Measurements from ENCODE around the gene NCEH1.
"Not testable (repeated sequence)": the region's sequence is repeated elsewhere in the genome, so short reads cannot be mapped to it uniquely, and the experiment has no call there.

Gene NCEH1

GRCh38 chr3:172735014-172735413 is 24.1 kb upstream of the NCEH1 start:
- H3K9ac ChIP-seq (ENCODE audit: low read length in 2 of 2) = no peak overlapping the region
- no peaks in the 10 kb centered on the region for H3K9me3 ChIP-seq (ENCODE audit: control insufficient read depth in 2 of 2, low read length in 2 of 2)
- no peaks in the 10 kb centered on the region for H3K4me1 ChIP-seq (ENCODE audit: control insufficient read depth, insufficient read depth, low read length)

GRCh38 chr3:172726380-172726779 is 15.5 kb upstream of the NCEH1 start:
- Histone ChIP-seq H3K9ac (ENCODE audit: low read length in 2 of 2) (no peak overlapping the region), H3K4me1 (ENCODE audit: control insufficient read depth, insufficient read depth, low read length) (no peaks in the 10 kb centered on the region), H3K27me3 (ENCODE audit: control insufficient read depth in 1 of 2, insufficient read depth in 2 of 2, low read length in 2 of 2) (no peaks in the 10 kb centered on the region), H3K4me3 (ENCODE audit: low read length in 2 of 2) (no peak overlapping the region), H3K36me3 (ENCODE audit: control insufficient read depth in 2 of 2, insufficient read depth in 2 of 2, low read length in 2 of 2) (no peaks in the 10 kb centered on the region), H3K27ac (ENCODE audit: low read length) (no peak overlapping the region), H3K9me3 (ENCODE audit: control insufficient read depth in 2 of 2, low read length in 2 of 2) (no peaks in the 10 kb centered on the region)

More at GRCh38 chr3:172735014-172735413, 24.1 kb upstream of the NCEH1 start:
- Histone ChIP-seq H3K4me3 (ENCODE audit: low read length in 2 of 2) (no peak overlapping the region), H3K36me3 (ENCODE audit: control insufficient read depth in 2 of 2, insufficient read depth in 2 of 2, low read length in 2 of 2) (no peaks in the 10 kb centered on the region), H3K27me3 (ENCODE audit: control insufficient read depth in 1 of 2, insufficient read depth in 2 of 2, low read length in 2 of 2) (no peaks in the 10 kb centered on the region), H3K27ac (ENCODE audit: low read length) (no peak overlapping the region)

- H3K36me3 ChIP-seq (ENCODE audit: control insufficient read depth in 2 of 2, insufficient read depth in 2 of 2, low read length in 2 of 2); H3K9ac ChIP-seq (ENCODE audit: low read length in 2 of 2); H3K27me3 ChIP-seq (ENCODE audit: control insufficient read depth in 1 of 2, insufficient read depth in 2 of 2, low read length in 2 of 2); H3K9me3 ChIP-seq (ENCODE audit: control insufficient read depth in 2 of 2, low read length in 2 of 2); H3K4me1 ChIP-seq (ENCODE audit: control insufficient read depth, insufficient read depth, low read length); H3K27ac ChIP-seq (ENCODE audit: low read length); H3K4me3 ChIP-seq (ENCODE audit: low read length in 2 of 2): not testable (repeated sequence)
Observed at GRCh38 chr3:172722536-172723040, 11.7 kb upstream of the NCEH1 start.

- H3K4me3 ChIP-seq (ENCODE audit: low read length in 2 of 2) = no peak overlapping the region
- peaks cover 4 to 7% of the 10 kb centered on the region in 2 donors for H3K9me3 ChIP-seq (ENCODE audit: control insufficient read depth in 2 of 2, low read length in 2 of 2)
- no peaks in the 10 kb centered on the region for H3K27me3 ChIP-seq (ENCODE audit: control insufficient read depth in 1 of 2, insufficient read depth in 2 of 2, low read length in 2 of 2)
- no peaks in the 10 kb centered on the region for H3K4me1 ChIP-seq (ENCODE audit: control insufficient read depth, insufficient read depth, low read length)
- no peaks in the 10 kb centered on the region for H3K36me3 ChIP-seq (ENCODE audit: control insufficient read depth in 2 of 2, insufficient read depth in 2 of 2, low read length in 2 of 2)
- no peak overlapping the region for H3K27ac ChIP-seq (ENCODE audit: low read length)
- no peak overlapping the region for H3K9ac ChIP-seq (ENCODE audit: low read length in 2 of 2)
Observed at GRCh38 chr3:172717493-172718088, 6.7 kb upstream of the NCEH1 start.

GRCh38 chr3:172716476-172716875 is 5.6 kb upstream of the NCEH1 start:
- H3K27me3 ChIP-seq (ENCODE audit: control insufficient read depth in 1 of 2, insufficient read depth in 2 of 2, low read length in 2 of 2) = no peaks in the 10 kb centered on the region
- H3K4me3 ChIP-seq (ENCODE audit: low read length in 2 of 2) = no peak overlapping the region
- H3K36me3 ChIP-seq (ENCODE audit: control insufficient read depth in 2 of 2, insufficient read depth in 2 of 2, low read length in 2 of 2) = no peaks in the 10 kb centered on the region
- H3K9ac ChIP-seq (ENCODE audit: low read length in 2 of 2) = no peak overlapping the region
- H3K27ac ChIP-seq (ENCODE audit: low read length) = no peak overlapping the region
- peaks cover 4 to 7% of the 10 kb centered on the region in 2 donors for H3K9me3 ChIP-seq (ENCODE audit: control insufficient read depth in 2 of 2, low read length in 2 of 2)
- H3K4me1 ChIP-seq (ENCODE audit: control insufficient read depth, insufficient read depth, low read length) = no peaks in the 10 kb centered on the region

- H3K4me3 ChIP-seq (ENCODE audit: low read length in 2 of 2) = no peak overlapping the region
- no peaks in the 10 kb centered on the region for H3K36me3 ChIP-seq (ENCODE audit: control insufficient read depth in 2 of 2, insufficient read depth in 2 of 2, low read length in 2 of 2)
- H3K9ac ChIP-seq (ENCODE audit: low read length in 2 of 2) = no peak overlapping the region
- H3K27ac ChIP-seq (ENCODE audit: low read length) = no peak overlapping the region
- no peaks in the 10 kb centered on the region for H3K9me3 ChIP-seq (ENCODE audit: control insufficient read depth in 2 of 2, low read length in 2 of 2)
- H3K4me1 ChIP-seq (ENCODE audit: control insufficient read depth, insufficient read depth, low read length) = peaks cover 8% of the 10 kb centered on the region
- no peaks in the 10 kb centered on the region for H3K27me3 ChIP-seq (ENCODE audit: control insufficient read depth in 1 of 2, insufficient read depth in 2 of 2, low read length in 2 of 2)
Observed at GRCh38 chr3:172713316-172713715, 2.4 kb upstream of the NCEH1 start.

- no peaks in the 10 kb centered on the region for H3K36me3 ChIP-seq (ENCODE audit: control insufficient read depth in 2 of 2, insufficient read depth in 2 of 2, low read length in 2 of 2)
- H3K27ac ChIP-seq (ENCODE audit: low read length) = peak overlapping the region; percentile 85
- H3K9ac ChIP-seq (ENCODE audit: low read length in 2 of 2) = peak overlapping the region; percentile 70 to 86
- H3K4me1 ChIP-seq (ENCODE audit: control insufficient read depth, insufficient read depth, low read length) = peaks cover 8% of the 10 kb centered on the region
- H3K27me3 ChIP-seq (ENCODE audit: control insufficient read depth in 1 of 2, insufficient read depth in 2 of 2, low read length in 2 of 2) = no peaks in the 10 kb centered on the region
- H3K4me3 ChIP-seq (ENCODE audit: low read length in 2 of 2) = peak overlapping the region; percentile 90 to 95
- H3K9me3 ChIP-seq (ENCODE audit: control insufficient read depth in 2 of 2, low read length in 2 of 2) = no peaks in the 10 kb centered on the region
Observed at GRCh38 chr3:172711454-172711795, 558 bp upstream of the NCEH1 start.

GRCh38 chr3:172709774-172710663 is 848 bp downstream of the NCEH1 start:
- H3K9ac ChIP-seq (ENCODE audit: low read length in 2 of 2) = peak overlapping the region; percentile 70 to 86

GRCh38 chr3:172708921-172709773 is 1.7 kb downstream of the NCEH1 start:
- Histone ChIP-seq H3K27me3 (ENCODE audit: control insufficient read depth in 1 of 2, insufficient read depth in 2 of 2, low read length in 2 of 2) (no peaks in the 10 kb centered on the region), H3K4me1 (ENCODE audit: control insufficient read depth, insufficient read depth, low read length) (peaks cover 8% of the 10 kb centered on the region), H3K4me3 (ENCODE audit: low read length in 2 of 2) (peak overlapping the region; percentile 90 to 95), H3K27ac (ENCODE audit: low read length) (no peak overlapping the region), H3K9me3 (ENCODE audit: control insufficient read depth in 2 of 2, low read length in 2 of 2) (no peaks in the 10 kb centered on the region), H3K9ac (ENCODE audit: low read length in 2 of 2) (peak overlapping the region; percentile 1 to 70), H3K36me3 (ENCODE audit: control insufficient read depth in 2 of 2, insufficient read depth in 2 of 2, low read length in 2 of 2) (no peaks in the 10 kb centered on the region)

More at GRCh38 chr3:172709774-172710663, 848 bp downstream of the NCEH1 start:
- Histone ChIP-seq H3K27ac (ENCODE audit: low read length) (peak overlapping the region; percentile 85), H3K36me3 (ENCODE audit: control insufficient read depth in 2 of 2, insufficient read depth in 2 of 2, low read length in 2 of 2) (no peaks in the 10 kb centered on the region), H3K4me1 (ENCODE audit: control insufficient read depth, insufficient read depth, low read length) (peaks cover 8% of the 10 kb centered on the region), H3K9me3 (ENCODE audit: control insufficient read depth in 2 of 2, low read length in 2 of 2) (no peaks in the 10 kb centered on the region), H3K4me3 (ENCODE audit: low read length in 2 of 2) (peak overlapping the region; percentile 90 to 95), H3K27me3 (ENCODE audit: control insufficient read depth in 1 of 2, insufficient read depth in 2 of 2, low read length in 2 of 2) (no peaks in the 10 kb centered on the region)

GRCh38 chr3:172707967-172708366 is 2.9 kb downstream of the NCEH1 start:
- H3K9me3 ChIP-seq (ENCODE audit: control insufficient read depth in 2 of 2, low read length in 2 of 2) = no peaks in the 10 kb centered on the region
- H3K27me3 ChIP-seq (ENCODE audit: control insufficient read depth in 1 of 2, insufficient read depth in 2 of 2, low read length in 2 of 2) = no peaks in the 10 kb centered on the region
- no peak overlapping the region for H3K4me3 ChIP-seq (ENCODE audit: low read length in 2 of 2)
- H3K36me3 ChIP-seq (ENCODE audit: control insufficient read depth in 2 of 2, insufficient read depth in 2 of 2, low read length in 2 of 2) = no peaks in the 10 kb centered on the region
- H3K27ac ChIP-seq (ENCODE audit: low read length) = no peak overlapping the region
- no peak overlapping the region for H3K9ac ChIP-seq (ENCODE audit: low read length in 2 of 2)
- H3K4me1 ChIP-seq (ENCODE audit: control insufficient read depth, insufficient read depth, low read length) = peaks cover 8% of the 10 kb centered on the region

Measured in stomach smooth muscle (tissue), 2 donors.